Stimulated activated CD4-positive, alpha-beta T cell treated with anti-CD3 and anti-CD28 coated beads, Interleukin-1b, Interleukin-23, amount 100 ng/mL, for 48 hours (primary cell): Measurements from ENCODE around the gene ROBO1.
"Not testable (repeated sequence)": the region's sequence is repeated elsewhere in the genome, so short reads cannot be mapped to it uniquely, and the experiment has no call there.

Experiments
- DNase-seq: peaks from one replicate; pipeline ENCODE4 v3.0.0-alpha.2; 2020

The ROBO1 gene

GRCh38 chr3:79543218-79543982, 224.4 kb downstream of the ROBO1 start:
- no peak for DNase-seq

GRCh38 chr3:79534727-79535126, 233.1 kb downstream of the ROBO1 start:
- no peak for DNase-seq

- DNase-seq = no peak
Measured at GRCh38 chr3:79531566-79532295, 236.1 kb downstream of the ROBO1 start.

- no peak for DNase-seq
Measured at GRCh38 chr3:79521221-79521848, 246.5 kb downstream of the ROBO1 start.

- no peak for DNase-seq
Measured at GRCh38 chr3:79517766-79518413, 249.9 kb downstream of the ROBO1 start.

- DNase-seq = no peak
Measured at GRCh38 chr3:79516795-79517194, 251.0 kb downstream of the ROBO1 start.

- DNase-seq = no peak
Measured at GRCh38 chr3:79515072-79515471, 252.7 kb downstream of the ROBO1 start.

- no peak for DNase-seq
Measured at GRCh38 chr3:79514069-79514468, 253.7 kb downstream of the ROBO1 start.

- no peak for DNase-seq
Measured at GRCh38 chr3:79506751-79507150, 261.0 kb downstream of the ROBO1 start.

GRCh38 chr3:79502216-79502681, 265.5 kb downstream of the ROBO1 start:
- not testable (repeated sequence) for DNase-seq

- DNase-seq = no peak
Measured at GRCh38 chr3:79497447-79498111, 270.2 kb downstream of the ROBO1 start.

GRCh38 chr3:79491029-79491641, 276.7 kb downstream of the ROBO1 start:
- no peak for DNase-seq

- DNase-seq = no peak
Measured at GRCh38 chr3:79490165-79491028, 277.4 kb downstream of the ROBO1 start.

GRCh38 chr3:79488407-79488806, 279.4 kb downstream of the ROBO1 start:
- DNase-seq = no peak

- DNase-seq = no peak
Measured at GRCh38 chr3:79480746-79481145, 287.1 kb downstream of the ROBO1 start.

GRCh38 chr3:79478620-79479019, 289.2 kb downstream of the ROBO1 start:
- DNase-seq = no peak

GRCh38 chr3:79477242-79477641, 290.6 kb downstream of the ROBO1 start:
- no peak for DNase-seq

- DNase-seq = no peak
Measured at GRCh38 chr3:79473993-79474392, 293.8 kb downstream of the ROBO1 start.

GRCh38 chr3:79467721-79468120, 300.1 kb downstream of the ROBO1 start:
- no peak for DNase-seq

- DNase-seq = no peak
Measured at GRCh38 chr3:79461129-79461792, 306.5 kb downstream of the ROBO1 start.

- DNase-seq = no peak
Measured at GRCh38 chr3:79453600-79453999, 314.2 kb downstream of the ROBO1 start.
